HCT116 (cell line): Measurements from ENCODE around the gene PCDHA5.
"Not testable (repeated sequence)": the region's sequence is repeated elsewhere in the genome, so short reads cannot be mapped to it uniquely, and the experiment has no call there.

Source experiments
- EGR1 ChIP-seq: IDR thresholded peaks from 2 replicates; pipeline ENCODE4 v1.6.1; 2012; ENCODE audit warnings: low read depth
- EZH2 ChIP-seq: fragments of 200-600 bp; sonication (generic); IDR thresholded peaks from 2 replicates; pipeline ENCODE4 v1.6.1; 2017; ENCODE audit warnings: antibody characterized with exemption, mixed run types
- EZH2phosphoT487 ChIP-seq: fragments of 200-600 bp; IDR thresholded peaks from 2 replicates; pipeline ENCODE4 v1.6.1; 2018; ENCODE audit warnings: antibody characterized with exemption, borderline replicate concordance
- POLR2A ChIP-seq: IDR thresholded peaks from 2 replicates; pipeline ENCODE4 v1.7.0; 2011; ENCODE audit warnings: borderline replicate concordance; ENCODE audit not compliant: insufficient read depth, insufficient read length; ENCODE audit errors: extremely low read depth
- RAD21 ChIP-seq: IDR thresholded peaks from 2 replicates; pipeline ENCODE4 v1.6.1; 2012; ENCODE audit warnings: low read depth, mild to moderate bottlenecking
- SIN3A ChIP-seq: IDR thresholded peaks from 2 replicates; pipeline ENCODE4 v1.6.1; 2012; ENCODE audit warnings: low read depth
- SP1 ChIP-seq: IDR thresholded peaks from 2 replicates; pipeline ENCODE4 v1.6.1; 2012; ENCODE audit warnings: low read depth
- TF ChIP-seq, protein P1 (sequence below), 3 experiments: fragments of 200-600 bp in 1 of 3; sonication (generic) in 1 of 3; IDR thresholded peaks in 2 of 3; conservative IDR thresholded peaks in 1 of 3; 2 replicates each; pipeline ENCODE4 v1.5.1; 2012 to 2017; ENCODE audit warnings: low read depth in 2 of 3, low read length in 2 of 3, antibody characterized with exemption in 1 of 3, borderline replicate concordance in 1 of 3, control low read depth in 1 of 3, mild to moderate bottlenecking in 1 of 3, mixed read lengths in 1 of 3, mixed run types in 1 of 3, moderate library complexity in 1 of 3; ENCODE audit not compliant: insufficient read depth in 1 of 3
- TF ChIP-seq, protein P2 (sequence below): IDR thresholded peaks from 2 replicates; pipeline ENCODE4 v1.6.1; 2011; ENCODE audit warnings: mild to moderate bottlenecking, low read length, moderate library complexity; ENCODE audit not compliant: insufficient replicate concordance; ENCODE audit errors: extremely low read depth
- TF ChIP-seq, protein P3 (sequence below): IDR thresholded peaks from 2 replicates; pipeline ENCODE4 v1.6.1; 2012; ENCODE audit warnings: low read depth

DNA sequence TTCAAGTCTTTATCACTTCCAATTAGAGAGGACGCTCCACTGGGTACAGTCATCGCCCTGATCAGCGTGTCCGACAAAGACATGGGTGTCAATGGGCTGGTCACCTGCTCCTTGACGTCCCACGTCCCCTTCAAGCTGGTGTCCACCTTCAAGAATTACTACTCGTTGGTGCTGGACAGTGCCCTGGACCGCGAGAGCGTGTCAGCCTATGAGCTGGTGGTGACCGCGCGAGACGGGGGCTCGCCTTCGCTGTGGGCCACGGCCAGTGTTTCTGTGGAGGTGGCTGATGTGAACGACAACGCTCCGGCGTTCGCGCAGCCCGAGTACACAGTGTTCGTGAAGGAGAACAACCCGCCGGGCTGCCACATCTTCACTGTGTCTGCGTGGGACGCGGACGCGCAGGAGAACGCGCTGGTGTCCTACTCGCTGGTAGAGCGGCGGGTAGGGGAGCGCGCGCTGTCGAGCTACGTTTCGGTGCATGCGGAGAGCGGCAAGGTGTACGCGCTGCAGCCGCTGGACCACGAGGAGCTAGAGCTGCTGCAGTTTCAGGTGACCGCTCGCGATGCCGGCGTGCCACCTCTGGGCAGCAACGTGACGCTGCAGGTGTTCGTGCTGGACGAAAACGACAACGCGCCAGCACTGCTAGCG is 13.0 kb upstream of the PCDHA5 start:
- TF ChIP-seq EZH2, EGR1, POLR2A, EZH2phosphoT487, RAD21, SIN3A, SP1: not testable (repeated sequence)
- TF ChIP-seq, protein P1, sequence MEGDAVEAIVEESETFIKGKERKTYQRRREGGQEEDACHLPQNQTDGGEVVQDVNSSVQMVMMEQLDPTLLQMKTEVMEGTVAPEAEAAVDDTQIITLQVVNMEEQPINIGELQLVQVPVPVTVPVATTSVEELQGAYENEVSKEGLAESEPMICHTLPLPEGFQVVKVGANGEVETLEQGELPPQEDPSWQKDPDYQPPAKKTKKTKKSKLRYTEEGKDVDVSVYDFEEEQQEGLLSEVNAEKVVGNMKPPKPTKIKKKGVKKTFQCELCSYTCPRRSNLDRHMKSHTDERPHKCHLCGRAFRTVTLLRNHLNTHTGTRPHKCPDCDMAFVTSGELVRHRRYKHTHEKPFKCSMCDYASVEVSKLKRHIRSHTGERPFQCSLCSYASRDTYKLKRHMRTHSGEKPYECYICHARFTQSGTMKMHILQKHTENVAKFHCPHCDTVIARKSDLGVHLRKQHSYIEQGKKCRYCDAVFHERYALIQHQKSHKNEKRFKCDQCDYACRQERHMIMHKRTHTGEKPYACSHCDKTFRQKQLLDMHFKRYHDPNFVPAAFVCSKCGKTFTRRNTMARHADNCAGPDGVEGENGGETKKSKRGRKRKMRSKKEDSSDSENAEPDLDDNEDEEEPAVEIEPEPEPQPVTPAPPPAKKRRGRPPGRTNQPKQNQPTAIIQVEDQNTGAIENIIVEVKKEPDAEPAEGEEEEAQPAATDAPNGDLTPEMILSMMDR (IDR thresholded peaks at IDR 0.05 in 2 of 3, conservative IDR thresholded peaks at IDR 0.05 in 1 of 3; ENCODE audit: borderline replicate concordance in 1 of 3, insufficient read depth in 1 of 3, low read depth in 2 of 3, low read length in 2 of 3): not testable (repeated sequence)
- TF ChIP-seq, protein P2, sequence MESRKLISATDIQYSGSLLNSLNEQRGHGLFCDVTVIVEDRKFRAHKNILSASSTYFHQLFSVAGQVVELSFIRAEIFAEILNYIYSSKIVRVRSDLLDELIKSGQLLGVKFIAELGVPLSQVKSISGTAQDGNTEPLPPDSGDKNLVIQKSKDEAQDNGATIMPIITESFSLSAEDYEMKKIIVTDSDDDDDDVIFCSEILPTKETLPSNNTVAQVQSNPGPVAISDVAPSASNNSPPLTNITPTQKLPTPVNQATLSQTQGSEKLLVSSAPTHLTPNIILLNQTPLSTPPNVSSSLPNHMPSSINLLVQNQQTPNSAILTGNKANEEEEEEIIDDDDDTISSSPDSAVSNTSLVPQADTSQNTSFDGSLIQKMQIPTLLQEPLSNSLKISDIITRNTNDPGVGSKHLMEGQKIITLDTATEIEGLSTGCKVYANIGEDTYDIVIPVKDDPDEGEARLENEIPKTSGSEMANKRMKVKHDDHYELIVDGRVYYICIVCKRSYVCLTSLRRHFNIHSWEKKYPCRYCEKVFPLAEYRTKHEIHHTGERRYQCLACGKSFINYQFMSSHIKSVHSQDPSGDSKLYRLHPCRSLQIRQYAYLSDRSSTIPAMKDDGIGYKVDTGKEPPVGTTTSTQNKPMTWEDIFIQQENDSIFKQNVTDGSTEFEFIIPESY: not testable (repeated sequence)
- TF ChIP-seq, protein P3, sequence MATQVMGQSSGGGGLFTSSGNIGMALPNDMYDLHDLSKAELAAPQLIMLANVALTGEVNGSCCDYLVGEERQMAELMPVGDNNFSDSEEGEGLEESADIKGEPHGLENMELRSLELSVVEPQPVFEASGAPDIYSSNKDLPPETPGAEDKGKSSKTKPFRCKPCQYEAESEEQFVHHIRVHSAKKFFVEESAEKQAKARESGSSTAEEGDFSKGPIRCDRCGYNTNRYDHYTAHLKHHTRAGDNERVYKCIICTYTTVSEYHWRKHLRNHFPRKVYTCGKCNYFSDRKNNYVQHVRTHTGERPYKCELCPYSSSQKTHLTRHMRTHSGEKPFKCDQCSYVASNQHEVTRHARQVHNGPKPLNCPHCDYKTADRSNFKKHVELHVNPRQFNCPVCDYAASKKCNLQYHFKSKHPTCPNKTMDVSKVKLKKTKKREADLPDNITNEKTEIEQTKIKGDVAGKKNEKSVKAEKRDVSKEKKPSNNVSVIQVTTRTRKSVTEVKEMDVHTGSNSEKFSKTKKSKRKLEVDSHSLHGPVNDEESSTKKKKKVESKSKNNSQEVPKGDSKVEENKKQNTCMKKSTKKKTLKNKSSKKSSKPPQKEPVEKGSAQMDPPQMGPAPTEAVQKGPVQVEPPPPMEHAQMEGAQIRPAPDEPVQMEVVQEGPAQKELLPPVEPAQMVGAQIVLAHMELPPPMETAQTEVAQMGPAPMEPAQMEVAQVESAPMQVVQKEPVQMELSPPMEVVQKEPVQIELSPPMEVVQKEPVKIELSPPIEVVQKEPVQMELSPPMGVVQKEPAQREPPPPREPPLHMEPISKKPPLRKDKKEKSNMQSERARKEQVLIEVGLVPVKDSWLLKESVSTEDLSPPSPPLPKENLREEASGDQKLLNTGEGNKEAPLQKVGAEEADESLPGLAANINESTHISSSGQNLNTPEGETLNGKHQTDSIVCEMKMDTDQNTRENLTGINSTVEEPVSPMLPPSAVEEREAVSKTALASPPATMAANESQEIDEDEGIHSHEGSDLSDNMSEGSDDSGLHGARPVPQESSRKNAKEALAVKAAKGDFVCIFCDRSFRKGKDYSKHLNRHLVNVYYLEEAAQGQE: not testable (repeated sequence)
